ENCODE data around the gene RAD18.

Gene RAD18

DNA sequence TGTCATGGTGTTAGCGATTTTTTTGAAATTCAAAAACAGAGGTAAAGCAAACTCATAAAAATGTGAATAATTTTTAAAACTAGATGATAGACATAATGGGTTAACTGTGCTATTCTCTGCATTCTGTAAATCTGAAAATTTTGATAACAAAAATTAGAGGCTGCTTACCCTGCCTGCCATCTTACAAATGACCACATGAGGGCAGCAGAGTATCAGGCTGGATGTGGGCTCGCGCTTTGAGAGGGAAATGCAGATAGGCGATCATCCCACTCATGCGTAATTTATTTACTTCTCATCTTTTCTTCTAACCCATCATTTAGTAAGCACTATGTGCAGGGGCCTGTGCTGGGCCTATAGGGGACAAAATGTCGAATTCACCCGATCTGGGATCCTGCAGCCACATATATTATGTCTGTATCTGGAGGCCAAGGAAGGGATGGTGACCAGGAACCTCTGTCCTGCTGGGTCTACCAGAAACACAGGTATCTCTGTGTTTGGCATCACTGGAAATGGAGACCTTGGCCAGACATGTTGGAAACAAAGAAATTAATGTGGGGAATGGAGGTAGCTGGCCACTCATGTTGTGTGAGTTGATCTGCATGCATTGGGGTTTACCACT lies 7.8 kb upstream of the RAD18 start:
- H3K27ac ChIP-seq (ENCODE audit: extremely low read depth, low read depth, low read length), result no peak overlapping the region
- POLR2A ChIA-PET, result interaction anchor here (1.7 kb wide), 1 partner anchor 331 kb away, joined by 5 read pairs; no protein-coding TSS in a partner anchor
- H3K9me3 ChIP-seq (ENCODE audit: control insufficient read depth, insufficient read depth, low read depth, low read length), result no peaks in the 10 kb centered on the region
- H3K4me1 ChIP-seq (ENCODE audit: control insufficient read depth, insufficient read depth, low read length), result no peaks in the 10 kb centered on the region
- H3K36me3 ChIP-seq (ENCODE audit: control insufficient read depth in 2 of 2, insufficient read depth in 1 of 2, low read length in 2 of 2), result no peaks in the 10 kb centered on the region
- CTCF ChIA-PET, result interaction anchor here (0.6 to 11.7 kb wide), 19 partner anchors 9 to 1189 kb away, joined by 3 to 136 read pairs (median 5); no protein-coding TSS in a partner anchor
- TF ChIP-seq ZNF560 (tag by site-specific recombination; IDR thresholded peaks at IDR 0.05; ENCODE audit: borderline replicate concordance), result no peak
- TF ChIP-seq SP7 (tag by site-specific recombination; IDR thresholded peaks at IDR 0.05), result 0 out of 2 replicates have a peak, but pooled peaks have one; percentile 20
- TF ChIP-seq, protein P1, sequence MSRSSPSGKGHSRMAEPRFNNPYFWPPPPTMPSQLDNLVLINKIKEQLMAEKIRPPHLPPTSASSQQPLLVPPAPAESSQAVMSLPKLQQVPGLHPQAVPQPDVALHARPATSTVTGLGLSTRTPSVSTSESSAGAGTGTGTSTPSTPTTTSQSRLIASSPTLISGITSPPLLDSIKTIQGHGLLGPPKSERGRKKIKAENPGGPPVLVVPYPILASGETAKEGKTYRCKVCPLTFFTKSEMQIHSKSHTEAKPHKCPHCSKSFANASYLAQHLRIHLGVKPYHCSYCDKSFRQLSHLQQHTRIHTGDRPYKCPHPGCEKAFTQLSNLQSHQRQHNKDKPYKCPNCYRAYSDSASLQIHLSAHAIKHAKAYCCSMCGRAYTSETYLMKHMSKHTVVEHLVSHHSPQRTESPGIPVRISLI (tag by site-specific recombination; IDR thresholded peaks at IDR 0.05), result no peak
- TF ChIP-seq, protein P2, sequence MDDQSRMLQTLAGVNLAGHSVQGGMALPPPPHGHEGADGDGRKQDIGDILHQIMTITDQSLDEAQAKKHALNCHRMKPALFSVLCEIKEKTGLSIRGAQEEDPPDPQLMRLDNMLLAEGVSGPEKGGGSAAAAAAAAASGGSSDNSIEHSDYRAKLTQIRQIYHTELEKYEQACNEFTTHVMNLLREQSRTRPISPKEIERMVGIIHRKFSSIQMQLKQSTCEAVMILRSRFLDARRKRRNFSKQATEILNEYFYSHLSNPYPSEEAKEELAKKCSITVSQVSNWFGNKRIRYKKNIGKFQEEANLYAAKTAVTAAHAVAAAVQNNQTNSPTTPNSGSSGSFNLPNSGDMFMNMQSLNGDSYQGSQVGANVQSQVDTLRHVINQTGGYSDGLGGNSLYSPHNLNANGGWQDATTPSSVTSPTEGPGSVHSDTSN (CRISPR knock-in tag; IDR thresholded peaks at IDR 0.05), result no peak
- TF ChIP-seq, protein P3, sequence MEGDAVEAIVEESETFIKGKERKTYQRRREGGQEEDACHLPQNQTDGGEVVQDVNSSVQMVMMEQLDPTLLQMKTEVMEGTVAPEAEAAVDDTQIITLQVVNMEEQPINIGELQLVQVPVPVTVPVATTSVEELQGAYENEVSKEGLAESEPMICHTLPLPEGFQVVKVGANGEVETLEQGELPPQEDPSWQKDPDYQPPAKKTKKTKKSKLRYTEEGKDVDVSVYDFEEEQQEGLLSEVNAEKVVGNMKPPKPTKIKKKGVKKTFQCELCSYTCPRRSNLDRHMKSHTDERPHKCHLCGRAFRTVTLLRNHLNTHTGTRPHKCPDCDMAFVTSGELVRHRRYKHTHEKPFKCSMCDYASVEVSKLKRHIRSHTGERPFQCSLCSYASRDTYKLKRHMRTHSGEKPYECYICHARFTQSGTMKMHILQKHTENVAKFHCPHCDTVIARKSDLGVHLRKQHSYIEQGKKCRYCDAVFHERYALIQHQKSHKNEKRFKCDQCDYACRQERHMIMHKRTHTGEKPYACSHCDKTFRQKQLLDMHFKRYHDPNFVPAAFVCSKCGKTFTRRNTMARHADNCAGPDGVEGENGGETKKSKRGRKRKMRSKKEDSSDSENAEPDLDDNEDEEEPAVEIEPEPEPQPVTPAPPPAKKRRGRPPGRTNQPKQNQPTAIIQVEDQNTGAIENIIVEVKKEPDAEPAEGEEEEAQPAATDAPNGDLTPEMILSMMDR (tag by site-specific recombination; IDR thresholded peaks at IDR 0.05), result peak; percentile 63
- peak; percentile 94 for TF ChIP-seq ZNF654 (tag by site-specific recombination; IDR thresholded peaks at IDR 0.05; ENCODE audit: low read depth)
- TF ChIP-seq ZBTB21 (tag by site-specific recombination; IDR thresholded peaks at IDR 0.05), result no peak
- TF ChIP-seq ZBTB17 (tag by site-specific recombination; IDR thresholded peaks at IDR 0.05), result peak; percentile 91
- peak; percentile 77; the same call in 1 of the 2 replicates for TF ChIP-seq ZNF660 (tag by site-specific recombination; IDR thresholded peaks at IDR 0.05)
- TF ChIP-seq MYNN (tag by site-specific recombination; IDR thresholded peaks at IDR 0.05; ENCODE audit: borderline replicate concordance), result no peak
- 0 out of 2 replicates have a peak, but pooled peaks have one; percentile 3 for TF ChIP-seq ZNF426 (tag by site-specific recombination; IDR thresholded peaks at IDR 0.05)
- H3K4me3 ChIP-seq (ENCODE audit: low read depth, low read length), result no peak overlapping the region

DNA sequence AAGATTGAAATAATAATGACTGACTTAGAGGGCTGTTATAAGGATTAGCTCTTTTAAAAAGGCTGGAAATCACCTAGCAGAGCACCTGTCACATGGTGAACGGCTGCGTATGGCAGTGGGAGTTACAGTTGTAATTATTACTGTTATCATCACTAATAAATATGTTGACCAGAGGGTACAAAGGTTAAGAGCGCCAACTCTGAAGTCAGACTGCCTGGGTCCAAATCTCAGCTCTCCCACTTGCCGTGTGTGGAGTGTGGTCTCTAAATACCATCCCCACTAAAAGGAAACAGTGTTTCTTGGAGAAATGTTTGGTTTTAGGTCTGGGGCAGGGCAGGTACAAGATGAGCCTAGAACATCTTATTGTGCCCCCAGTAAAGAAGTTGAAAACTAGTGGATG lies 6.0 kb upstream of the RAD18 start:
- H3K27ac ChIP-seq (ENCODE audit: extremely low read depth, low read depth, low read length), result no peak overlapping the region
- ChIA-PET POLR2A (no interaction called here), CTCF (interaction anchor here (0.6 to 11.7 kb wide), 8 partner anchors 17 to 339 kb away, joined by 3 to 136 read pairs (median 6); no protein-coding TSS in a partner anchor)
- TF ChIP-seq, protein P4, sequence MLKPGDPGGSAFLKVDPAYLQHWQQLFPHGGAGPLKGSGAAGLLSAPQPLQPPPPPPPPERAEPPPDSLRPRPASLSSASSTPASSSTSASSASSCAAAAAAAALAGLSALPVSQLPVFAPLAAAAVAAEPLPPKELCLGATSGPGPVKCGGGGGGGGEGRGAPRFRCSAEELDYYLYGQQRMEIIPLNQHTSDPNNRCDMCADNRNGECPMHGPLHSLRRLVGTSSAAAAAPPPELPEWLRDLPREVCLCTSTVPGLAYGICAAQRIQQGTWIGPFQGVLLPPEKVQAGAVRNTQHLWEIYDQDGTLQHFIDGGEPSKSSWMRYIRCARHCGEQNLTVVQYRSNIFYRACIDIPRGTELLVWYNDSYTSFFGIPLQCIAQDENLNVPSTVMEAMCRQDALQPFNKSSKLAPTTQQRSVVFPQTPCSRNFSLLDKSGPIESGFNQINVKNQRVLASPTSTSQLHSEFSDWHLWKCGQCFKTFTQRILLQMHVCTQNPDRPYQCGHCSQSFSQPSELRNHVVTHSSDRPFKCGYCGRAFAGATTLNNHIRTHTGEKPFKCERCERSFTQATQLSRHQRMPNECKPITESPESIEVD (tag by site-specific recombination; IDR thresholded peaks at IDR 0.05), result no peak
- TF ChIP-seq ZNF404 (tag by site-specific recombination; IDR thresholded peaks at IDR 0.05) (no peak), OSR2 (tag by site-specific recombination; IDR thresholded peaks at IDR 0.05) (no peak), ZNF138 (tag by site-specific recombination; IDR thresholded peaks at IDR 0.05; ENCODE audit: borderline replicate concordance) (no peak), FEZF1 (tag by site-specific recombination; IDR thresholded peaks at IDR 0.05) (no peak), ZNF561 (tag by site-specific recombination; IDR thresholded peaks at IDR 0.05; ENCODE audit: borderline replicate concordance) (no peak), ZBTB1 (tag by site-specific recombination; IDR thresholded peaks at IDR 0.05) (no peak), ZXDB (tag by site-specific recombination; IDR thresholded peaks at IDR 0.05) (no peak), SCRT2 (tag by site-specific recombination; IDR thresholded peaks at IDR 0.05) (no peak)
- TF ChIP-seq, protein P5, sequence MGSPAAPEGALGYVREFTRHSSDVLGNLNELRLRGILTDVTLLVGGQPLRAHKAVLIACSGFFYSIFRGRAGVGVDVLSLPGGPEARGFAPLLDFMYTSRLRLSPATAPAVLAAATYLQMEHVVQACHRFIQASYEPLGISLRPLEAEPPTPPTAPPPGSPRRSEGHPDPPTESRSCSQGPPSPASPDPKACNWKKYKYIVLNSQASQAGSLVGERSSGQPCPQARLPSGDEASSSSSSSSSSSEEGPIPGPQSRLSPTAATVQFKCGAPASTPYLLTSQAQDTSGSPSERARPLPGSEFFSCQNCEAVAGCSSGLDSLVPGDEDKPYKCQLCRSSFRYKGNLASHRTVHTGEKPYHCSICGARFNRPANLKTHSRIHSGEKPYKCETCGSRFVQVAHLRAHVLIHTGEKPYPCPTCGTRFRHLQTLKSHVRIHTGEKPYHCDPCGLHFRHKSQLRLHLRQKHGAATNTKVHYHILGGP (tag by site-specific recombination; IDR thresholded peaks at IDR 0.05), result no peak
- no peaks in the 10 kb centered on the region for H3K4me1 ChIP-seq (ENCODE audit: control insufficient read depth, insufficient read depth, low read length)
- H3K9me3 ChIP-seq (ENCODE audit: control insufficient read depth, insufficient read depth, low read depth, low read length), result no peaks in the 10 kb centered on the region
- no peak overlapping the region for H3K4me3 ChIP-seq (ENCODE audit: low read depth, low read length)
- H3K36me3 ChIP-seq (ENCODE audit: control insufficient read depth in 2 of 2, insufficient read depth in 1 of 2, low read length in 2 of 2), result no peaks in the 10 kb centered on the region
